Inflammatory macrophage (primary cell): ENCODE data around the gene MMP27.
A peak's percentile ranks its signal among the peaks of the same experiment; 100 is the strongest.

Experiments
- DNase-seq, 2 donors: peaks; one replicate each; pipeline ENCODE4 v3.0.0-alpha.2; 2020 to 2022

MMP27 gene

DNA sequence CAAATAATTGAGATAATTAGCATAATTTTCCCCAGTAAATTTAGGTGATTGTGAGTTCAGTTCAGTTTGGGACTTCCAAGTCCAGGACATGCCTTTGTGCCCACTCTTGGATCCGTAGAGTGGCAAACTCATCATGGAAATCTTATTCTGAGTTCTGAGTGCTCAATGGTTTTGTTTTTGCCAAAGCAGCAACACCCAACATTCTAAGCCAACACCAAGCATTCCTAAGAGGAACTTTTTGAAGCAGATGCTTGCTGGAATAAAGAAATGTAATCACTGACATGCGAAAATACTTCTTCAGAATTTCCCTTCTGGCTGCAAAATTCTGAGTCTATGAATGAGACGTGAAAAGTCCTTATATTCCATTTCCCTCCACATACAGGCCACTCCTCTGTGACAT lies 10.4 kb downstream of the MMP27 start:
- DNase-seq: no peak

GRCh38 chr11:102685754-102686153 lies 19.8 kb downstream of the MMP27 start:
- DNase-seq: peak; percentile 68 to 80

GRCh38 chr11:102685338-102685737 lies 20.2 kb downstream of the MMP27 start:
- DNase-seq: no peak

- DNase-seq: no peak
Observed at GRCh38 chr11:102683277-102683676, 22.3 kb downstream of the MMP27 start.

- DNase-seq: peak; percentile 86 to 92
Observed at GRCh38 chr11:102680945-102681344, 24.6 kb downstream of the MMP27 start.

DNA sequence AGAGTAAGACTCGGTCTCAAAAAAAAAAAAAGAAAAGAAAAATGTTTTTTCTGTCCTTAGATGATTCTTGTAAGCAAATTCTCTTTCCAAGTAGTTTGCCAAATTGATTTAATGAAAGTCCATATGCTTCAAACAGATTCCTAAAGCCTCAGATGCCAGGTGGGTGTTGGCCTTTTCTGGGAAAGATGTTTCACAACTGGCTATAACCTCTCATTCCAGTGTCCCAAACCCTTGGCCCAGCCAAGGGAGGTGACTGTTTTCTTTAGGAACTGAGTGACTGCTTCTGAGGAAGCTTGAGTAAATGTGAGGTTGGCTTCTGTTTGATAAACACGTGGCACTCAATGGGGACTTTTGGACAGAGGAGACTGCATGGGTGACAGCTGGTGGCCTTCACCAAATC lies 27.5 kb downstream of the MMP27 start:
- DNase-seq: no peak

DNA sequence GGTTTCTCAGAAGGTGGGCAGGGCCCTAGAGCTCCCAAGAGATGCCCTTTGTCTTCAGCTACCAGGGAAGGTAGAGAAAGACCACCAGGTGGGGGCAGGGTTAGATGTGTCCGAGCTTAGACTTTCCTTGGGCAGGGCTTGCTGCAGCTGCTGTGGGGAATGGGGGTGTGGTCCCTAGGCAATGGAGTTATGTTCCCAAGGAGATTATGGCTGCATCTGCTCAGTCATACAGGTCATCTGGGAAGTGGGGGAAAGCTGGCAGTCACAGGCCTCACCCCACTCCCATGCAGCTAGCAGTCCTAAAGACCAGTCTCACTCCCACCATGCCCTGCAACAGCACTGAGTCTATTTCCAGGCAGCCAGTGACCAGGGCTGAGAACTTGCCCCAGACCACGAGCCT lies 29.5 kb downstream of the MMP27 start:
- no peak for DNase-seq

- no peak for DNase-seq
Observed at GRCh38 chr11:102669664-102670063, 35.9 kb downstream of the MMP27 start.

DNA sequence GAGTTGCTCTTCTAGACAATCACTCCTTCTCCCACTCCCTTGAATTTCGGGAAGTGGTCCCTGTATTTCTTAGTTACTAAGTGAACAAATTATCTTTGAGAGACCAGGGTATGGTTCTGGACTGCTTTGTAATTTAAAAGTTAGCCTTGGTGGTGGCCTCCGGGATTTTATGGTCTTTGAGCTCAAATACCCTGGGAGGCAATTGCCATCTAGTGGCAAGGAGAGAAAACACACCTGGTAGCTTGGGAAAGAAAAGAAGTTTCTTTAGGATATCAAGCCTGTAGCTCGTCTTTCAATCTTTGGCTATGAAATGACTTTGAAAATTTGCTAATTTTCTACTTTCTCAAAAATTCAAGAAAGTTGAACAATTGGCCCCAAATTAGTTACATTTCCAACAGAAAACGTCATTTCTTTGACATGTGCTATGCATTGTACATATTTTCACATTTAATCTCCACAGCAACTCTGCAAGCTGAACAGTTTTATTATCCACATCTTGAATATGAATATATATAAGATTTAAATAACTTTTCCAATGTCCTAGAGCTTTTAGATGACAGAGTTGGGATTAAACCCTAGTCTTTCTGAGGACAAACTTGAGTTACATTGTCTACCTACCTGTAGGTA lies 39.1 kb downstream of the MMP27 start:
- peak; percentile 56 to 58 for DNase-seq

DNA sequence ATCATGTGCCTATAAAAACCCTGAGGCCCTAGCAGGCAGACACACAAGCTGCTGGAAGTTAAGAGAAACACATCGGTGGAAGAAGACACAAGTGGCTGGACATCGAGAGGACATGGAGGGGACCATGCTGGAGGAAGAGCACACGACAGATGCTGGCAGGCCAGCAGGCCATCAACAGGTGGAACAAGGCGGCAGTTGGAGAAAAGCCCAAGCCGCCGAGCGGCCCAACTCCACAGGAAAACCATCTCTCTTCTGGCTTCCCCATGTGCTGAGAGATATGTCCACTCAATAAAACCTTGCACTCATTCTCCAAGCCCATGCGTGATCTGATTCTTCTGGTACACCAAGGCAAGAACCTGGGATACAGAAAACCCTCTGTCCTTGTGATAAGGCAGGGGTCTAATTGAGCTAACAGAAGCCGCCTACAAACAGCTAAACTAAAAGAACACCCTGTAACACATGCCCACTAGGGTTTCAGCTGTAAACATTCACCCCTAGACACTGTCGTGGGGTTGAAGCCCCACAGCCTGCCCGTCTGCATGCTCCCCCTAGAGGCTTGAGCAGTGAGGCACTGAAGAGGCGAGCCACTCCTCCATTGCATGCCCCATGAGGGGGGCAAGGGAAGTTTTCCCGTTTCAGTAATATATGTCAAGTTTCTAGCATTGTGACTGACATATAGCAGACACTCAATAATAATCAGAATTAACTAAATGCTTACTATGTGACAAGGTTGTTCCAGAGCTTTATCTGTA lies 41.4 kb downstream of the MMP27 start:
- no peak for DNase-seq

DNA sequence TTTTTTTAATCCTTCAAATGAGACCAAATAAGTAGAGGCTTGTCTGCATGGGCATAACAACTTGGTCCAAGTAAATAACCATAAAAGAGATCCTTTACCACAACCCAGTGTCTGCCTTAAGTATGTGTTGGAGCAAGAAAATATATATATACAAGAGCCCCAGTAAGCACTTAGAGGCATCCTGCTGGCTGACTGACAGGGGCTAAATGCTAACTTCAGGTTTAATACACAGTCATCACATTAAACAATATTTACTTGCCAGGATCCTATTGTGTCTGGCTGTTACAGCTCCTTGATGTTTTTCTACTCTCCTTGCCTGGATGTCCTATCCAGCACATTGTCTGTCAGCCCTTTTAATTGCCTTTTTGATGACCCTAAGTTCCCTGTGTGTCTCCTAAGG lies 43.0 kb downstream of the MMP27 start:
- no peak for DNase-seq

DNA sequence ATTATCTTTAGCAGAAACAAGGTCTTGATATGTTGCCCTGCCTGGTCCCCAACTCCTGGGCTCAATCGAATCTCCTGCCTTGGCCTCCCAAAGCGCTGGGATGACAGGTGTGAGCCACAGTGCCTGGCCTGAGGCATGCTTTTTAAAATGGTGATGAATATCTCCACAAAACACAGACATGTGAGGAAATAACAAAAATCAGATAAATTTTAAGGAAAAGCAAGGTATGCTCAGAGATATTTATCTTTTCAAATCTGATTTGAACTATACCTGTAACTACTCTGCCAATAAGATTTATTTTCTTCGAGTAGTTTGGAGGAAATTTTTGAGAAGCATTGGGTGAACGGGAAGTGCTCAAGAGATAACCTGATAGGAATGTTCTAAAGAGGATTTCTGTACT lies 44.5 kb downstream of the MMP27 start:
- DNase-seq: no peak

- no peak for DNase-seq
Observed at GRCh38 chr11:102656528-102656927, 49.0 kb downstream of the MMP27 start.

DNA sequence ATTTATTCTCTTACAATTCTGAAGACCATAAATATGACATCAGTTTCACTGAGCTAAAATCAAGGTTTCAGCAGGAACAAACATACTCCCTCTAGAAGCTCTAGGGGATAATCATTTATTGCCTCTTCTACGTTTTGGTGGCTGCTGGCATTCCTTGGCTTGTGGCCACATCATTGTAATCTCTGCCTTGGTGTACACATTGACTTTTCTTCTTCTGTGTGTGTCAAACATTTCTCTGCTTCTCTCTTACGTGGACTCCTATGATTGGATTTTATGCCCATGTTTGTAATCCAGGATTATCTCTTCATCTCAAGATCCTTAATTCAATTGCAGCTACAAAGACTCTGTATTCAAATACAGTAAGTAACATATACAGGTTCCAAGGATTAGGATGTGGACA lies 50.0 kb downstream of the MMP27 start:
- DNase-seq: no peak

DNA sequence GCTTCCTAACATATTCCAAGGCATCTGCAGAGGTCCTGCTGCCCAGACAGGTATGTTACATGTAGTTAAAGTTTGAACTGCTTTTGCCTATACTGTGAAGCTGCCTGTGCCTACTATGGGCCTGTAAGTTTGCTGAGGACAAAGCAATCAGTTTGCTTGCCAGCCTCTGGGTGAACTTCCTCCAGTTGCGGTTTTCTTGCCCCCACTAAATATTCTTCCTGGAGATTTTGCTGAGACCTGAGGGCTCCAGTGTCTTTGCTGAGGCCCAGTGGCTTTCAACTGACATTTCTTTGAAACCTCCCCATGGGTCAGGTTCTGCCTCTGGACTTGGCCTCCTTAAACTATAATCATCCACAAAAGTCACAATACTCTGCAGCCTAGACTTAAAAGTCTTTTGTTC lies 50.8 kb downstream of the MMP27 start:
- DNase-seq: no peak

- no peak for DNase-seq
Observed at GRCh38 chr11:102653744-102654291, 51.8 kb downstream of the MMP27 start.

DNA sequence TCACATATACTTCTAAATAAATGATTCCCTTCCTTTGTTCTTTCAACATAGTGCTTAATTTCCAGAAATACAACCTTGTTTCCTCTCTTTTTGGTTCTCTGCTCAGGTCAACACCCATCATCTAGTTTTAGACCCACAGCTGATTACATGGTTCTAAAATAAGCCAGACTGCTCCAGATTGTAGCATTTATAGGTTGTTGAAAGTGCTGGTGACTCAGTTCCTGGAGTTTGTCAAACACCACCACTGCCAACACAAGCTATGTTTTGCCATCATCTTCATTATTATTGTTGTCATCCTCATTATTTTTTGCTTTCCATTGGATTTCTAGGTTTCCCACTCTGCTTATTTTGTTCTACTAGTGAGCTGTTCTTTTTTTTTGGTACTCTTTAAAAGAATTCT lies 58.1 kb downstream of the MMP27 start:
- no peak for DNase-seq

DNA sequence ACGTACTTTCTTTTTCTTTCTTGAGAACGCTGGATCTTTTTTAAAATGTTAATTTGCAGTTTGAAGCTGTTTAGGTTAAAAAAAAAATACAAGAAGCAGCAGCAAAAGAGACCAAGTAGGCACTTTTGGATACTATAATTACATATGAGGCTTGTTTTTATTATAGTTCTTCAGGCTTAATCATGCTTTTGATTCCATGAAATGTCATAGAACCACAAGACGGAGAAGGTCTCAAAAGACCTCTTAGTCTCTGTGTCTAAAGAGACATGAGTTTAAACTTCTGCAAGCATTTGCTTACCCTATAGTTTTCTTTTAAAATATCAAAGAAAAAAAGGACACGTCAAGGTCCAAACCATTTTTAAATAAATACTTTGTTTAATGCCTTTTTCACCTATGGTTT lies 61.6 kb downstream of the MMP27 start:
- DNase-seq: no peak
